Stimulated activated CD4-positive, alpha-beta T cell treated with anti-CD3 and anti-CD28 coated beads, Interleukin-4, amount 100 ng/mL, for 24 hours (primary cell): ENCODE data around the gene DACT3.

ENCODE experiments used
- DNase-seq: peaks from one replicate; pipeline ENCODE4 v3.0.0-alpha.2; 2020

DACT3 gene

GRCh38 chr19:46661735-46662592, 982 bp upstream of the DACT3 start:
- peak; percentile 80 for DNase-seq

GRCh38 chr19:46660551-46661019, 397 bp downstream of the DACT3 start:
- DNase-seq = peak; percentile 15

- no peak for DNase-seq
These were observed 919 bp downstream of the DACT3 start for GRCh38 chr19:46660008-46660517.

GRCh38 chr19:46659151-46660007, 1.6 kb downstream of the DACT3 start:
- no peak for DNase-seq

GRCh38 chr19:46656541-46656940, 4.4 kb downstream of the DACT3 start:
- no peak for DNase-seq

GRCh38 chr19:46654621-46655152, 6.3 kb downstream of the DACT3 start:
- no peak for DNase-seq

- no peak for DNase-seq
These were observed 10.5 kb downstream of the DACT3 start for GRCh38 chr19:46650445-46650844.

- DNase-seq = no peak
These were observed 11.7 kb downstream of the DACT3 start for GRCh38 chr19:46648961-46649960.

GRCh38 chr19:46648060-46648960, 12.7 kb downstream of the DACT3 start:
- no peak for DNase-seq

GRCh38 chr19:46646402-46646801, 14.6 kb downstream of the DACT3 start:
- no peak for DNase-seq

- DNase-seq = no peak
These were observed 16.3 kb downstream of the DACT3 start for GRCh38 chr19:46644720-46645119.

GRCh38 chr19:46640656-46641055, 20.3 kb downstream of the DACT3 start:
- no peak for DNase-seq

GRCh38 chr19:46639358-46640182, 21.4 kb downstream of the DACT3 start:
- DNase-seq = no peak

- peak; percentile 28 for DNase-seq
These were observed 23.8 kb downstream of the DACT3 start for GRCh38 chr19:46637224-46637623.

GRCh38 chr19:46635920-46636761, 24.8 kb downstream of the DACT3 start, which contains the start of gene GNG8:
Gene GNG8 (minus strand): TSS chr19:46636202. CDS start chr19:46634682, 1,520 bp downstream.
- DNase-seq = no peak

GRCh38 chr19:46634656-46635218, 26.2 kb downstream of the DACT3 start:
- DNase-seq = no peak

GRCh38 chr19:46634045-46634655, 26.8 kb downstream of the DACT3 start:
- DNase-seq = peak; percentile 93

GRCh38 chr19:46633130-46633529, 27.9 kb downstream of the DACT3 start:
- DNase-seq = no peak
